Transverse colon (tissue), 4 donors: ENCODE data around the gene CLDN18.

Experiments
- CTCF ChIP-seq, 5 experiments: fragments of 200-600 bp in 3 of 5; fragments of 450-650 bp in 2 of 5; sonication (generic) in 3 of 5; IDR thresholded peaks; 1 replicate in 2 of 5; 2 replicates in 3 of 5; pipeline ENCODE4 v1.5.1; 2016 to 2017; ENCODE audit warnings: antibody characterized with exemption in 5 of 5, inconsistent platforms in 3 of 5, mild to moderate bottlenecking in 2 of 5, moderate library complexity in 1 of 5
- EP300 ChIP-seq: sonication (generic); formaldehyde crosslinking; IDR thresholded peaks from one replicate; pipeline ENCODE4 v1.6.1; 2017; ENCODE audit warnings: antibody characterized with exemption, low read depth
- POLR2A ChIP-seq: fragments of 450-650 bp; IDR thresholded peaks from one replicate; pipeline ENCODE4 v1.6.1; 2016; ENCODE audit warnings: antibody characterized with exemption, mild to moderate bottlenecking, moderate library complexity
- POLR2AphosphoS5 ChIP-seq, 3 donors: sonication (generic); formaldehyde crosslinking; IDR thresholded peaks; one replicate each; pipeline ENCODE4 v1.6.1; 2016; ENCODE audit warnings: antibody characterized with exemption in 3 of 3

GRCh38 chr3:137988152-137988551 lies 21.8 kb upstream of the CLDN18 start:
- TF ChIP-seq CTCF (IDR thresholded peaks at IDR 0.05): no peak
- no peak for TF ChIP-seq POLR2AphosphoS5 (IDR thresholded peaks at IDR 0.05)
- no peak for TF ChIP-seq POLR2A
- TF ChIP-seq EP300: no peak
